SKM-1 treated with dmso at 0.1 percent for 144 hours (cell line): ENCODE results near the gene FNDC1.

Experiments
- DNase-seq: peaks from one replicate; lab custom pipeline; 2025; ENCODE audit not compliant: unreplicated experiment; lab: John Stamatoyannopoulos, UW

FNDC1 gene

DNA sequence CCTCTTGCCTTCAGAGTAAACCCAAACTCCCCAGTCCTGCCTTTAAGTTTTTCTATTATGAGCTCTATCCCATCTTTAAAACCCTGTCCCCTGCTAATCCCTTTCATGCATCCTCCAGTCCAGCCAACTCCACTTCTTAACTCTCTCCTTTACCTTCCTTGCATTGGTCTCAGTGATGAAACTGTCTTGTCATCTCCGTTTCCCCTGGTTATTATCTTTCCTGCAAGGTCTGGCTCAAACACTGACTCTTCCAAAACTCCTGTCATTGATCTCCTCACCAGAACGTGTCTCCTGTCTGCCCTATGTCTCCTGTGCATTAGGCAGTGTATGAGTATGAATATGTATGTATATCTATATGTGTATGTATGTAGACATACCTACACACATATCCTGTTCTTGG lies 11.8 kb upstream of the FNDC1 start:
- DNase-seq: no peak

DNA sequence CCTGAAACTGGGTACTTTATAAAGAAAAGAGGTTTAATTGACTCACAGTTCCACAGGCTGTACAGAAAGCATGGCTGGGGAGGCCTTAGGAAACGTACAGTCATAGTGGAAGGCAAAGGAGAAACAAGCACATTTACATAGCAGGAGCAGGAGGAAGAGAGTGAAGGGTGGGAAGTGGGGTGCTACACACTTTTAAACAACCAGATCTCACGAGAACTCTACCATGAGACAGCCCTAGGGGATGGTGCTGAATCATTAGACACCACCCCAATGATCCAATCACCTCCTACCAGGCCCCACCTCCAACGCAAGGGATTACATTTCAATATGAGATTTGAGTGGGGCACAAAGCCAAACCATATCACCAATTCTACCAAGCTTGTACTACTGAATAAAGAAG lies 7.4 kb upstream of the FNDC1 start:
- DNase-seq: no peak

DNA sequence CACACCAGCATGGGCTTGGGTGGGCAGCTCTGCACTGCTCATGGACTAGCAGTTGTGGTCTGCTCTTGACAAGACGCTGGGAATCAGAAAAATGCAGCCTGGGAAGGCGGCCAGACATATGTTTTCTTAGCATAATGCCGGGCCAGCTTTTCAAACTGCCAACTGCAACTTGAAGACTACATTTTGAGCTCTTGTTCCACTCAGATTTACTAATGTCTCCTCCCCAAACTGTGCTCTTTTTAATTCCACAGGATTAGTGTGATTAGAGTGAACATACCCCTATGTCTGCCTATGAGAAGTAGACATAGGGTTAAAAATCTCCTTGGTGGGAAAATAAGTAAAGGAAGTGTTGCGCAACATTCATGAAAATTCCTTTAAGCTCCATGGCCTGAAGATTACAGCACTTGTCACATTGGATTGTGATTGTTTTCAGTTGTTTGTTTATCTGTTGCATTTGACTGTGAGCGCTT lies 5.3 kb upstream of the FNDC1 start:
- no peak for DNase-seq

DNA sequence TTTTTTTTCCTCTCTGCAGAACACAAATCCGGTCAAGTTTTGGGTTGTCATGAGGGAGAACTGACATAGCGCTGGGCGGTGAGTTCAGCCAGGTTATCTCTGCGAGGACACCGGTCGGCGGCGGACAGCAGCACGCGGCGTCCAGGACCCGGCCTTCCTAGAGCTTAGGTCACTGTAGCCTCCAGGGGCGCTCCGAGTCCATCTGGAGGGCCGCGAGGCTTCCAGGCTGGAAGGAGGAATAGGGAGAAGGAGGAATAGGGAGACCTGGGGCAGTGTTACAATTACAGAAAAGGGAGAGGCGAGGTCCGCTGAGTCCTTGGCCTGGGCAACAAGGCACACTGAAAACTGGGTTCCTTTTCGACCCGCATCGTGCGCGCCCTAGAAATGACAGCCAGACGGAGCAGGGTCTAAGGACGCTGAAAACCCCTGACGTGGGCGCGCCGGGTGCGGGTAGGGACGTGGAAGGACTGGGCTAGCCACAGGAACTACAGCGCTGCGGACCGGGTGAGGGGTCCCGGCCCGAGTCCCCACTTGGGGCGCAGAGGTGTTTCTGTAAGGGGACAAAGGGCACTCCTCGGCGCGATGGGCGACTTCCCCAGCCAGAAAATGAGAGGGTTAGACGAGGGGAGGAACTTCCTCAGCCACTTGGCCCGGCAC lies 536 bp upstream of the FNDC1 start:
- no peak for DNase-seq

DNA sequence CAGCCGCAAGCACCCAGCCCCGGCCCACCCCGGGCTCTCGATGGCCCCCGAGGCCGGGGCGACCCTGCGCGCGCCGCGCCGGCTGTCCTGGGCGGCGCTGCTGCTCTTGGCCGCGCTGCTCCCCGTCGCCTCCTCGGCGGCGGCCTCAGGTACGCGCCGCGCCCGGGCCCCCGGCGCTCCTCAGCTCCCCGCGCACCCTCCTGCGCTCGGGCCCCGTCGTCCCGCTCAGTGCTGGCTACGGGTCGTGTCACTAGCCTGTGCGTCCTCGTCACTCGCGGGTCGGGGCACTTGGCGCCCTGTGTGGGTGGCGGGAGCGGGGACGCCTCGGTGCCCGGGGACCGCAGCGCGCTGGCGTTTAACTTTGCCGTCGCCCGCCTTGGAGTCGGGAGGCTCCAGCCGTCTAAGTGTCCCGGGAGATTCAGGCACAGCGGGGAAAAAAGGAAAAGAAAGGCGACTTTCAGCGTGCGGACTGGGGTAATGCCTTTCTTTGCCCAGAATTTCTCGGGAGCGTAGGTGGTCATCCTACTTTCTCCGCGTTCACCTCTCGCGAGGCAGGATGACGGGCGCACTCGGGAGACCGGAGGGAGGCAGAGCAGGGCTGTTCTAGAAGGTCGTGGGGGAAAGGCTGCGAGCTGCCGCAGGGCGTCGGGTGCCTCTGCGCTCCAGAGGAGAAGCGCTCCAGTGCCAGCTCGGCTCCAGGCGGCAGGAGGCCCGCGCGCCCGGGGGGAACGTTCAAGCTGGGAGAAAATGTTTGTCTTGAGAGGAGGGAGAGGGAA lies 545 bp downstream of the FNDC1 start:
- DNase-seq: no peak

DNA sequence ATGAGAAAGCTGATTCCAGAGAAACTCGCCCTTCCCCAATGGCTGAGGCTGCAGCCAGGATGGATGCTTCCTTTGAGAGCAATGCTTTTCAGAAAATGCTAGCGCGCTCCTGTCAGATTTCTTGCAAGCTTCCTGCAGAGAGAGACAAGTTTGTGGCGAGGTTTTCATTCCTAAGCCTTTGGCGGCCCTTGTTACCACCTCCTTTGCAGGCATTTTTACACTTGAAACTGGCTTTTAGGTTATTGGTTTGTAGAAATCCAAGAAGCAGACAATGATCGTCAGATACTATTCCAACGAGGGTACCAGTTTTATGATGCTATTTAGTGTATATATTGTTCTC lies 1.1 kb downstream of the FNDC1 start:
- no peak for DNase-seq

DNA sequence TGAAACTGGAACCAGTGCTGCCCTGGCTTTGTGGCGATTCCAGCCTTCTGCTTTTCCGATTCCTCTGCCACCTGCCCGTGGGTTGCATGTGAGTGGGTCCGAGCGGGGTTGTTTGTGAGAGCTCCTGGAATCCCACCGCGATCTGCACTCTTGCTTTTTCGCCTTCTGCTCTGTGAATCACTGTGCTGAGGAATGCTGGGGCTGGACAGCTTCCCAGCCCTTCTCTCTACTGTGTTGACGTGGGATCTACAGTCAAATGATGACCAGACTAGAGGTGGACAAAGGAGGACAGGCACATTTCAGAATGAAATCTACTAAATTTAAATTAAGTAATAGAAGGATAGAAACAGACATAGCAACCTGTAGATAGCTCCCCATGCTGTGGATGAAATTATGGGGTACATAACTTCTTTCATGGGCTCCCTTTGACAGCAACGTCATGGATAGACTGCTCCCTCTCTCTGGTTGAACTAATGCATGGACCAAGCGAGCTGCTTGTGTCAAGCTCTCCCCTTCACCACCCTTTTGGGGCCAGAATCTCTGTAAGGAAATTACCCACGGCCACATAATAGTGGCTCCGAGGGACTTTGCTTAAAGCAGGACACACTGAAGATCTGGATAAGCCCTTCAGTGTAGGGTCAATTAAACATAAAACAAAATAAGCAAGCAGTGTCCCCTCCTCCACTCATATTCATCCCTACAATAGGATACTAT lies 2.0 kb downstream of the FNDC1 start:
- DNase-seq: no peak

DNA sequence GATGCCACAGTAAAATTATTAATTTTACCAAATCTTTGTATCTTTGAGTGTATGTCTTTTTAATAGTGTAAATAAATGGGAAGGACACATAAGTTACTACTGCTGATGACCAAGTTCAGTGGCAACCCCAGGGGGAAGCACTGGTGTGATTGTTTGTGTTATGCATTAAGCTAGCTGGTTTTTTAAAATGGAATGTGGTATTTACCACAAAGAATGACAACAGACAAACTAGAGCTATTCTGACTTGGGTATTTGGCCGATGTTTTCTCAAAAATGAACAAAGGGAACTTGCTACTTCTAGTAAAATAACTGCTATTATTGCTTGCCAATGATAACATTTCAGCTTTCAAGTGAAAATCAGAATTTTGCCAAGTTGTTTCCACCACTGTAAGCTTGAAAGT lies 2.9 kb downstream of the FNDC1 start:
- DNase-seq: no peak

DNA sequence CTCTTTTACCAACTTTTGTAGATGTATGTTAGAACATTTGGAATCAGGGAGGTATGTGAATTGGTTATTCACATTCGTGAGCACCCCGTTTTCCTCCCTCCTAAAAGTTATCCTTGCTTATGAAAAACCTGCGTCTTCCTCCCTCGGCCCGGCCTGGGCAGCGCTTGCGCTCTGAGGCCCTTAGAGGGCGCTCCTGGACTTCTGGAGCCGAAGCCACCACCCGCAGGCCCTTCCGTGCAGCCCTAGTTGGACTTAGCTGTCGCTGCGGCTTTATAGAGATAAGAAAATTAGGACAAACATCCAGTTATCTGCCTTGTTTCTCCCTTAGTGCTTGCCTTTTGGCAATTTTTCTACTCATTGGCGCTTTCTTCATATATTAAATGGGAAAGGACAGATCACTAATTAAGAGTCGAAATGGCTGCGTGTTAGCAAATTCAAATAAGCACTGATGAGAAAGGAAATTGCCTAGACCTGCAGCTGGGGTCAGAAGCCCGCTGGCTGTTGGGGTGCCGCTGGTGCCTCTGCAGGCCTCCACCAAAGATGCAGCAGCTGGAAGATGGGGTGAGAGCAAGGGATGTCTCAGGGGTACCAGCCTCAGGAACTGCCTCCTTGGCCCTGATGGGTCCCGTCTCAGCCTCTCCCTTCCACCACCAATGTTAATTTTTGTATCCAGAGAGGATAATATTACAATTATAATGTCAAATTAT lies 5.2 kb downstream of the FNDC1 start:
- DNase-seq: peak; percentile 66

DNA sequence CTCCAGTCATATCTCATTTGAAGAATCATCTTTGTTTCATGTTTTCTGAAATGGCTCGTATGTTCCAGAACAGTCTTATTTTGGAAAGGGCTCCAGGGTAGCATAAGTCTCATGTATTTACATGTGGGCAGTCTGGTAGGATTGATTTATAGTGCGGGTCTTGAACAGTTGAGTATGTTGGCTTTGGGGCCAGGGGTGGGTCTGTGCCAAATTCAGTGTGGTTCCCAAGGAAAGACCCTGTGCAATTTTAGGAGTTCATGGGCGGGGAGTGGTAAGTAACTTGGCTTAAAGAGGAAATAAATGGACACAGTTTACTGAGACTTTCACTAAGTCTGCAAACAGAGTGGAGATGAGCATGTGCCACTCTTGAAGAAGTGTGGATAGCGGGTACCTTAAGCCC lies 7.7 kb downstream of the FNDC1 start:
- DNase-seq: no peak

DNA sequence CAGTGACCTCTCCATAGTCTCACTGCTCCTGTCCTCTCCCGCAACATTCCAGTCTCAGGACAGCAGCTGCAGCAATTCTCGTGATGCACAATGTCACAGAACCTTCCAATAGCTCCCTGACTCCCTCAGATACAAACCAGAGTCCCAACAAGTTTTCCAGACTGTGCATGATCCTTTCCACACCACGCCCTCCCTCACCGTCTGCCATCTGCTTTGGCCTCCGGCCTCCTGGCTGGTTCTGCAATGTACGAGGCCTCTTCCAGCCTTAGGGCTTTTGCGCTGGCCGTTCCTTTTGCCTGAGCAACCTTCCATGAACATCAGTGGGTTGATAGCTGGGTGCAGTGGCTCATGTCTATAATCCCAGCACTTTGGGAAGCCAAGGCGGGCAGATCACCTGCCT lies 9.6 kb downstream of the FNDC1 start:
- DNase-seq: no peak

DNA sequence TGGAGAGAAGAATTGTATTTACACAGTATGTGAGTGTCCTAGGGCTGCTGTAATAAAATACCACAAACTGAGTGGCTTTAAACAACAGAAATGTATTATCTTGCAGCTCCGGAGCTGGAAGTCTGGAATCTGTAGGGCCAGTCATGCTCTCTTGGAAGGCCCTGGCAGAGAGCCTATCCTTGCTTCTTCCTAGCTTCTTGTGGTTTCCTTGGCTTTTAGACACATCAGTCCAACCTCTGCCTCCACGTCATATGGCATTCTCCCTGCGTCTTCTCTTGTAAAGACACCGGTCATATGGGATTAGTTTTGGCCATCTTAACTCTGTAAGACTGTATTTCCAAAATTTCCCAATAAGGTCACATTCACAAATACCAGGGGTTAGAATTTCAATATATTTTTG lies 10.8 kb downstream of the FNDC1 start:
- DNase-seq: no peak

DNA sequence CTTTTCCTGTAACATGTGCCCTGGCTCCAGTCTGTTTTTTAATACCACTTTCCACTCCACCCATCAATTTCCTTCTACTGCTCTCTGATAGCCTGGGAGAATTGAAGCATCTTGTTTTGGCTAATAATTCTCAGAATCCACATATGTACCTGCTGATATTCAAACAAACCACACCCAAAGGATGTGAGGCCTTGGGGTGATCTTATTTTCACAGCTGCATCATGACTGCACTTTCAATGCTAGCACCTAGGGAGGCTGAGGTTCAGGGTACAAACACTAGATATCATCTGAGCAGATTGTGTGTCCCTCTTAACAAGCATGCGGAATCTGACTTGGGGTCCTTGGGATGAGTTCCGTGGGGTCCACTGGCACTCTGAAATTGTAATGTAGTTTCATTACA lies 12.7 kb downstream of the FNDC1 start:
- DNase-seq: no peak

DNA sequence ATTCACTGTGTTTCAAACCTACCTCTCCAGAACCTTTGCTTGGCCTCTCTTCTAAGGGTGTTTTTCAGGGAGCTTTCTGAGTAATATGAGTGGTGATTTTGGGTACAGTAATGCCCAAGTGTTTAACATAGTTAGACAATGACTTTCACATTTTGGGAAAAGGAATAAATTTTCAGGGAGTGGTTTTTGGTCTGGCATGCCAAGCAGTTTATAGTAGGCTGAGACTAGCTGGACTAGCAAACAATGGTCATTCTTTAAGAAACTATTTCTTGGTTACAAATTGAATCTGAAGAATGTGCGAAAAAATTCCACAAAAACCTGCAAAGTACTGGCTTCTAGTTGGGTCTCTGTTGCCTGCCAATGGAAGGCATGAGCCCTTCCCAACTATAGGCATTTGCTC lies 15.4 kb downstream of the FNDC1 start:
- no peak for DNase-seq

DNA sequence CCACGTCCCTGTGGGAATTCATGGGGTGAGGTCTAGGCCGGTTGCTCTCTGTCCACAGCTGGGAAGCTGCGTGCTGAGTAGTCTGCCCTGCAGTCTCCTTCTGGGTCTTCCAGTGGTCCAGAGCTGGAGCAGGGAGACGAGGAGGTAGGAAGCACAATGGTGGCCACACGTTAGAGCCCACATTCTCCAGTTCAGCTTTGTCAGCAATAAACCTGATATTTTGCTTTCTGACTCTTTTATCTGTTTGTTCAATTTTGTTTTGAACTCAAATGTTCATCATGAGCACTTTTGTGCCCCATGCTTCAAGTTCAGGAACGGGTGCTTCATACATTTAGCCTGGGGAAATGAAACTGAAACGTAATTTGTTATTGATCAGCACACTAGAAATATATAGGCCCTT lies 21.3 kb downstream of the FNDC1 start:
- no peak for DNase-seq

DNA sequence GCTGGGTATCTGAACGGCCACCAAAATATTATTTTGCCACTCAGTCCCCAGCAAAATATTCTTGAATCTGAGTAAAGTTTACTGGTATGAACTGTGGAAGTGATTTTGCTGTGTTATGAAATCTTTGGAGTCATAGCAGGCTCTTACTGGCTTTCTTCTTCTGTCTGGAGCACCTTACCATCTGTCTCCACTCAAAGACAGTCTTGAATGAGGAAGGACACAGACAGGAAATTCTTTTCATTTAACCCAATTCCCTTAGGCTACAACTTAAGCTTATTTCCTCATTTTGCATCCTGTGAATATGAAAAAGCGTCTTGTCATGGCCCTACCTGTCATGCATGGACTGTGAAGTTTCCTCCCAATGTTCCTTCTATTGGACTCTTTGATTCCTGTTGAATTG lies 24.7 kb downstream of the FNDC1 start:
- no peak for DNase-seq

DNA sequence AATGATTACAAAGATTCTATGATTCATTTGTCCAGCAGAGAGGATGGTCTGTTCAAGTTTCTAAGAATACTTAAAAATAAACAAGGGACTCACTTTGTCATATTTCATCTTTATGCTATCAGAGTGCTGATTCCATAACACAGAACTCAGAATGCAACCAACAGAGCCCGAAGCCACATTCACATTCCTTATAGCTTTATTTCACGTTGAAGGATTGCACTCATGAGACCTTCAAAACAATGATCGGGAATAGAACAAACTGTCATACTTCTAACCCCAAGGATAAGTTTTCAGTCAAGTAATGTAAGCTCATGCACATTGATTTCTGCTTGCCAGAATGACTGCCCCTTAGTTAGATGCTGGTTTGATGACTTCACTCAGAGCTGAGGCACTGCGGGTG lies 25.2 kb downstream of the FNDC1 start:
- DNase-seq: no peak

DNA sequence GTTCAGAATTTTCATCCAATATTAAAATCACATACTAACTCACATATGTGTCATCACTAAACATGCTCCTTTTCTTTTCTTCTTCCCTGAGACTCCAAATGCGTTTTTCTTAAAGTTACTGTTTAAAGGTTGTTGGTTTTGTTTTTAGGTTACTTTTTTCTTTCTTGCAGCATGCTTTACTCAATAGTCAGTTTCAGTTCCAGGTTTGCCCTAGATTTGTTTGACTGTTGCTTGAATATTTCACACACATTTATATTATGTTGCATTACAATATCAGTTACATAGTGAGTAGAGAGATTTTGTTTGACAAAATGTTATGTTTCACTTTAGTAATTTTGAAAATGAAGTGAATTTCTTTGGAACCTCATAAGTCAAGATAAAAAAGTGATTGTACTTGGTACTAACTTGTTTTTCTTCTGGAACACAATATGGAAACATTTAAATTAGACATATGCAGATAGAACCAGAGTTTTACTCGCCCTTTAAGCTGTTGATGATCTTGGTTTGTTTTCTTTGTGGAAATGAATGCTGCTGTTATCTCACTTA lies 27.3 kb downstream of the FNDC1 start:
- no peak for DNase-seq

DNA sequence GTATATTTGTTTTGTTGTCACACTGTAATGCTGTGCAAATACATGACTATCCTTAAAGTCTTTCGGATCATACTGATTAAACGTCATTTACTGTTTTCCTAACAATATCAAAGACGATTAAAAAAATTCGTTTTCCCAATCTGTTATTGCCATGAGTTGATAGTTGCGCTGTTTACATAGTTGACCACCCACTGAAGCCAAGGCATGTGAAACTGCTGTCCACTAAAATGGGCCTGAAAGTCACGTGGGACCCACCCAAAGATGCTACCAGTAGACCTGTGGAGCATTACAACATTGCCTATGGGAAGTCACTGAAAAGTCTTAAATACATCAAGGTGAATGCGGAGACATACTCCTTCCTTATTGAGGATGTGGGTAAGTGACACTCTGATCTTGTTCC lies 28.1 kb downstream of the FNDC1 start:
- no peak for DNase-seq

DNA sequence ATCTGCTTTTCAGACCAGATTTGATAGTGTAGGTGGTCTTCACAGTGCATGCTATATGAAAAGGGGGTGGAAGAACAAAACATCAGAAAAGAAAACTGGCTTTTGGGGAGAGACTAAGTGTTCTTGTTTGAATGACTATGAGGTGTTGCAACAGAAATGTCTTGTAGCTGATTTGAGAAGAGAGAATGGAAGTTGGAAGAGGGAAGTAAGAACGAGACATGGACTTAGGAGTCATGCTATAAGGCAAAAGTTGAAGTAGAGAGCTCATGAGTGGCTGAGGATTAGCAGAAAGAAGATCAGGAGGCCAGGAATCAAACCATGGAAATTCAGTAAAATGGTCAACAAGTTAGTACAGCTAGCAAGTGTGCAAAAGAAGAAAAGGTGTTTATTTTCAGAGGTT lies 32.1 kb downstream of the FNDC1 start:
- DNase-seq: no peak

DNA sequence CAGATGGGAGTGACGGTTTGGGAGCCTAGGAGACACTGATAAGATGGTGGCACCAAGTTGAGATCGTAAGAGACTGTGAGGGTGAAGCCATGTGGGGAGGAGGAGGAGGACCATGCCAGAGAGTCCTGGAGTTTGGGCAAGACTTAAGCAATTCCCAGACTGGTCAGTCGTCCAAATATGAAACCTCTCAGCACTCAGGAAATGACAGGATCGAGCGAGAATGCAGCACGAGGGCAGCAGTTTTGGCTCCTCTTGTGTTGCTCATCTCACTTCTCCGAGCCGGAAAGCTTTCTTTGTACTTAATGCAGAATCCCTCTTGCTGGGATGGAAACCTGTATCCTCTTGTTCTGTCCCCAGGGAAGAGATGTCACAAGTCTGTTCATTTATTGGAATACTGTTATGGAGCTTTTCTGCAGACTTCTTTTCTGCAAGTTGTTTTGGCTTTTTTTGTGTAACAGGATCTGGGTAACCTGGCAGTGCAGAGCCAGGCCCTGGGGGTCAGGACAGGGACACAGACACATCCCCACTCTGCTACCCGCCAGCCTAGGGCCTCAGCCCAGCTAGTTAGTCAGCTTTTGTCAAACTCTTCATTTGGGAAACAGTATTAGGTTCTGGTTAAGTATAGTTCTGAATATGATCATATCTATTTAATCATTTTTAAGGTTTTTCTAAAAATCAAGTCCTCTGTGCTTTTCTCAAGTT lies 34.3 kb downstream of the FNDC1 start:
- no peak for DNase-seq
